ENCODE results near the gene ZNF496.

Gene ZNF496

GRCh38 chr1:247296599-247297180, 35.0 kb downstream of the ZNF496 start:
- no peak overlapping the region for H3K27ac ChIP-seq (ENCODE audit: low read length)
- no peak overlapping the region for H3K9ac ChIP-seq (ENCODE audit: low read depth, low read length)
- peaks cover 28% of the 10 kb centered on the region for H3K36me3 ChIP-seq (ENCODE audit: insufficient read depth, low read length)
- no peaks in the 10 kb centered on the region for H3K4me1 ChIP-seq (ENCODE audit: insufficient read depth, low read length)
- no peak for ATAC-seq (ENCODE audit: insufficient read depth, low read depth)
- H2AFZ ChIP-seq (ENCODE audit: low read depth, low read length): no peak overlapping the region
- no peaks in the 10 kb centered on the region for H3K9me3 ChIP-seq (ENCODE audit: insufficient read depth, low read length, severe bottlenecking)
- no peak overlapping the region for H3K4me3 ChIP-seq (ENCODE audit: low read depth in 1 of 2, low read length in 2 of 2)
- no peaks in the 10 kb centered on the region for H4K20me1 ChIP-seq (ENCODE audit: insufficient read depth, low read length)
- DNase-seq: no peak
- no peak overlapping the region for H3K4me2 ChIP-seq (ENCODE audit: insufficient read depth, low read length)
- H3K79me2 ChIP-seq (ENCODE audit: insufficient read depth, low read length): no peaks in the 10 kb centered on the region
- no peak for TF ChIP-seq CTCF (IDR thresholded peaks at IDR 0.05; ENCODE audit: borderline replicate concordance, extremely low read depth, low read length, poor library complexity, severe bottlenecking)
- no peak for TF ChIP-seq EZH2 (IDR thresholded peaks at IDR 0.05; ENCODE audit: borderline replicate concordance, low read depth, low read length, severe bottlenecking)
- H3K27me3 ChIP-seq (ENCODE audit: insufficient read depth, low read length, poor library complexity): no peaks in the 10 kb centered on the region

- Histone ChIP-seq H3K36me3 (ENCODE audit: insufficient read depth, low read length) (peaks cover 19% of the 10 kb centered on the region), H3K4me2 (ENCODE audit: insufficient read depth, low read length) (no peak overlapping the region), H3K9ac (ENCODE audit: low read depth, low read length) (no peak overlapping the region), H3K79me2 (ENCODE audit: insufficient read depth, low read length) (no peaks in the 10 kb centered on the region), H2AFZ (ENCODE audit: low read depth, low read length) (no peak overlapping the region), H3K27me3 (ENCODE audit: insufficient read depth, low read length, poor library complexity) (no peaks in the 10 kb centered on the region), H3K4me1 (ENCODE audit: insufficient read depth, low read length) (no peaks in the 10 kb centered on the region), H3K4me3 (ENCODE audit: low read depth in 1 of 2, low read length in 2 of 2) (no peak overlapping the region), H4K20me1 (ENCODE audit: insufficient read depth, low read length) (no peaks in the 10 kb centered on the region), H3K9me3 (ENCODE audit: insufficient read depth, low read length, severe bottlenecking) (no peaks in the 10 kb centered on the region), H3K27ac (ENCODE audit: low read length) (no peak overlapping the region)
- TF ChIP-seq EZH2 (IDR thresholded peaks at IDR 0.05; ENCODE audit: borderline replicate concordance, low read depth, low read length, severe bottlenecking) (no peak), CTCF (IDR thresholded peaks at IDR 0.05; ENCODE audit: borderline replicate concordance, extremely low read depth, low read length, poor library complexity, severe bottlenecking) (no peak)
- ATAC-seq (ENCODE audit: insufficient read depth, low read depth) (no peak), DNase-seq (no peak)
Observed at GRCh38 chr1:247295746-247296145, 35.9 kb downstream of the ZNF496 start.

GRCh38 chr1:247295274-247295684, 36.4 kb downstream of the ZNF496 start:
- TF ChIP-seq EZH2 (IDR thresholded peaks at IDR 0.05; ENCODE audit: borderline replicate concordance, low read depth, low read length, severe bottlenecking) (no peak), CTCF (IDR thresholded peaks at IDR 0.05; ENCODE audit: borderline replicate concordance, extremely low read depth, low read length, poor library complexity, severe bottlenecking) (no peak)
- Histone ChIP-seq H3K4me1 (ENCODE audit: insufficient read depth, low read length) (no peaks in the 10 kb centered on the region), H3K27me3 (ENCODE audit: insufficient read depth, low read length, poor library complexity) (no peaks in the 10 kb centered on the region), H3K27ac (ENCODE audit: low read length) (no peak overlapping the region), H3K79me2 (ENCODE audit: insufficient read depth, low read length) (no peaks in the 10 kb centered on the region), H3K4me3 (ENCODE audit: low read depth in 1 of 2, low read length in 2 of 2) (no peak overlapping the region), H3K9ac (ENCODE audit: low read depth, low read length) (no peak overlapping the region), H3K4me2 (ENCODE audit: insufficient read depth, low read length) (no peak overlapping the region), H3K9me3 (ENCODE audit: insufficient read depth, low read length, severe bottlenecking) (no peaks in the 10 kb centered on the region), H2AFZ (ENCODE audit: low read depth, low read length) (no peak overlapping the region), H4K20me1 (ENCODE audit: insufficient read depth, low read length) (no peaks in the 10 kb centered on the region), H3K36me3 (ENCODE audit: insufficient read depth, low read length) (peaks cover 14% of the 10 kb centered on the region)
- ATAC-seq (ENCODE audit: insufficient read depth, low read depth): no peak
- DNase-seq: no peak
